ENCODE data around the gene WNT1.

The WNT1 gene

GRCh38 chr12:49023812-49024211, 45.7 kb downstream of the WNT1 start:
- Histone ChIP-seq H3K4me3 (ENCODE audit: low read depth, low read length) (no peak overlapping the region), H3K36me3 (ENCODE audit: control insufficient read depth, insufficient read depth, low read length) (no peaks in the 10 kb centered on the region), H3K4me2 (ENCODE audit: low read length) (no peak overlapping the region), H3K4me1 (no peaks in the 10 kb centered on the region), H3K27me3 (ENCODE audit: control insufficient read depth, insufficient read depth, low read length) (no peaks in the 10 kb centered on the region), H3K9me3 (ENCODE audit: control insufficient read depth, low read length) (no peaks in the 10 kb centered on the region), H3K79me2 (peaks cover 12% of the 10 kb centered on the region), H3K9ac (no peak overlapping the region), H2AFZ (no peak overlapping the region), H3K27ac (no peak overlapping the region)
- TF ChIP-seq CTCF (IDR thresholded peaks at IDR 0.05): no peak

GRCh38 chr12:49024543-49024942, 46.4 kb downstream of the WNT1 start:
- no peak for TF ChIP-seq CTCF (IDR thresholded peaks at IDR 0.05)
- Histone ChIP-seq H3K9me3 (ENCODE audit: control insufficient read depth, low read length) (no peaks in the 10 kb centered on the region), H3K79me2 (peaks cover 17% of the 10 kb centered on the region), H3K9ac (no peak overlapping the region), H3K4me2 (ENCODE audit: low read length) (no peak overlapping the region), H3K27ac (no peak overlapping the region), H3K4me1 (no peaks in the 10 kb centered on the region), H3K4me3 (ENCODE audit: low read depth, low read length) (no peak overlapping the region), H3K27me3 (ENCODE audit: control insufficient read depth, insufficient read depth, low read length) (no peaks in the 10 kb centered on the region), H2AFZ (no peak overlapping the region), H3K36me3 (ENCODE audit: control insufficient read depth, insufficient read depth, low read length) (no peaks in the 10 kb centered on the region)

GRCh38 chr12:49025463-49025862, 47.3 kb downstream of the WNT1 start:
- Histone ChIP-seq H3K4me3 (ENCODE audit: low read depth, low read length) (no peak overlapping the region), H3K9ac (no peak overlapping the region), H3K4me1 (no peaks in the 10 kb centered on the region), H3K4me2 (ENCODE audit: low read length) (no peak overlapping the region), H3K79me2 (peaks cover 17% of the 10 kb centered on the region), H2AFZ (no peak overlapping the region), H3K27ac (no peak overlapping the region), H3K9me3 (ENCODE audit: control insufficient read depth, low read length) (no peaks in the 10 kb centered on the region), H3K27me3 (ENCODE audit: control insufficient read depth, insufficient read depth, low read length) (no peaks in the 10 kb centered on the region), H3K36me3 (ENCODE audit: control insufficient read depth, insufficient read depth, low read length) (no peaks in the 10 kb centered on the region)
- TF ChIP-seq CTCF (IDR thresholded peaks at IDR 0.05): no peak

- TF ChIP-seq CTCF (IDR thresholded peaks at IDR 0.05): no peak
- H3K9ac ChIP-seq: no peak overlapping the region
- no peaks in the 10 kb centered on the region for H3K36me3 ChIP-seq (ENCODE audit: control insufficient read depth, insufficient read depth, low read length)
Observed at GRCh38 chr12:49026101-49026500, 48.0 kb downstream of the WNT1 start.

GRCh38 chr12:49026678-49027480, 48.8 kb downstream of the WNT1 start:
- no peak overlapping the region for H2AFZ ChIP-seq
- H3K4me2 ChIP-seq (ENCODE audit: low read length): no peak overlapping the region
- H3K9me3 ChIP-seq (ENCODE audit: control insufficient read depth, low read length): no peaks in the 10 kb centered on the region
- no peaks in the 10 kb centered on the region for H3K4me1 ChIP-seq
- H3K4me3 ChIP-seq (ENCODE audit: low read depth, low read length): no peak overlapping the region
- no peaks in the 10 kb centered on the region for H3K27me3 ChIP-seq (ENCODE audit: control insufficient read depth, insufficient read depth, low read length)
- no peak overlapping the region for H3K9ac ChIP-seq
- H3K36me3 ChIP-seq (ENCODE audit: control insufficient read depth, insufficient read depth, low read length): no peaks in the 10 kb centered on the region
- no peak for TF ChIP-seq CTCF (IDR thresholded peaks at IDR 0.05)
- no peak overlapping the region for H3K27ac ChIP-seq
- H3K79me2 ChIP-seq: peaks cover 17% of the 10 kb centered on the region

More at GRCh38 chr12:49026101-49026500, 48.0 kb downstream of the WNT1 start:
- Histone ChIP-seq H3K4me1 (no peaks in the 10 kb centered on the region), H3K79me2 (peaks cover 17% of the 10 kb centered on the region), H3K9me3 (ENCODE audit: control insufficient read depth, low read length) (no peaks in the 10 kb centered on the region), H3K27me3 (ENCODE audit: control insufficient read depth, insufficient read depth, low read length) (no peaks in the 10 kb centered on the region), H3K4me3 (ENCODE audit: low read depth, low read length) (no peak overlapping the region), H2AFZ (no peak overlapping the region), H3K27ac (no peak overlapping the region), H3K4me2 (ENCODE audit: low read length) (no peak overlapping the region)
